ENCODE measurements around the gene OPCML.

DNA sequence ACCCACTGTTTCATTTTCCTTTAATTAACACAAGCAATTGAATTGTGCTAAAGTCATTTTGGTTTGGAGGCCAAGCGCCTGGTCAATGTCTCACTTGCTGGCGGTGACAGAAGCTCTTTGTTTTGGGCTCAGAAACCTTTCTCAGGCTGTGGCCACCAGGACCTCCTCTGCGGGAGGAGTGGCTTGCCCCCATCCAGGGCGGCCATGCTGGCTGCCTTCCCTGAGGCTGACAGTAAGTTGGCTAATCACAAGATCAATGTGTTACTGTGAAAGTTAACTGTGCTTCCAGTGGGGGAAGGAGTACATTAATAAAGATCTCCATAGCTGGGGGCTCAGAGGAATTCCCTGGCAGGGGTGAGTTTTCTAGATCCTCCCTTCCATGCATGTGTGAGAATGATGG, 1087.4 kb downstream of the OPCML start:
- TF ChIP-seq, protein P1, sequence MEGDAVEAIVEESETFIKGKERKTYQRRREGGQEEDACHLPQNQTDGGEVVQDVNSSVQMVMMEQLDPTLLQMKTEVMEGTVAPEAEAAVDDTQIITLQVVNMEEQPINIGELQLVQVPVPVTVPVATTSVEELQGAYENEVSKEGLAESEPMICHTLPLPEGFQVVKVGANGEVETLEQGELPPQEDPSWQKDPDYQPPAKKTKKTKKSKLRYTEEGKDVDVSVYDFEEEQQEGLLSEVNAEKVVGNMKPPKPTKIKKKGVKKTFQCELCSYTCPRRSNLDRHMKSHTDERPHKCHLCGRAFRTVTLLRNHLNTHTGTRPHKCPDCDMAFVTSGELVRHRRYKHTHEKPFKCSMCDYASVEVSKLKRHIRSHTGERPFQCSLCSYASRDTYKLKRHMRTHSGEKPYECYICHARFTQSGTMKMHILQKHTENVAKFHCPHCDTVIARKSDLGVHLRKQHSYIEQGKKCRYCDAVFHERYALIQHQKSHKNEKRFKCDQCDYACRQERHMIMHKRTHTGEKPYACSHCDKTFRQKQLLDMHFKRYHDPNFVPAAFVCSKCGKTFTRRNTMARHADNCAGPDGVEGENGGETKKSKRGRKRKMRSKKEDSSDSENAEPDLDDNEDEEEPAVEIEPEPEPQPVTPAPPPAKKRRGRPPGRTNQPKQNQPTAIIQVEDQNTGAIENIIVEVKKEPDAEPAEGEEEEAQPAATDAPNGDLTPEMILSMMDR (conservative IDR thresholded peaks at IDR 0.05 in 1 of 2, IDR thresholded peaks at IDR 0.05 in 1 of 2; ENCODE audit: extremely low read depth in 1 of 2, insufficient read depth in 1 of 2, low read depth in 1 of 2, low read length in 2 of 2) = no peak
- no peak for TF ChIP-seq EZH2 (IDR thresholded peaks at IDR 0.05; ENCODE audit: borderline replicate concordance, low read length)

All from mammary epithelial cell (primary cell).